GM12865 (cell line): ENCODE results near the gene PCOLCE2.
A peak's percentile ranks its signal among the peaks of the same experiment; 100 is the strongest.

ENCODE experiments used
- DNase-seq: peaks from one replicate; pipeline ENCODE4 v3.0.0; 2010; ENCODE audit warnings: low read depth
- H3K4me3 ChIP-seq: 2 replicates; pipeline ENCODE4 v1.5.1; 2011; ENCODE audit warnings: mild to moderate bottlenecking, low read depth, low read length, control low read depth
- CTCF ChIP-seq: IDR thresholded peaks from 2 replicates; pipeline ENCODE4 v1.5.1; 2011; ENCODE audit warnings: low read length, control low read depth, low read depth, inconsistent platforms; ENCODE audit not compliant: insufficient read depth; ENCODE audit errors: missing control alignments

Gene PCOLCE2

GRCh38 chr3:142866841-142867631 lies 21.8 kb downstream of the PCOLCE2 start:
- H3K4me3 ChIP-seq, result no peak overlapping the region
- TF ChIP-seq CTCF, result no peak
- DNase-seq, result no peak

- no peak for DNase-seq
- no peak overlapping the region for H3K4me3 ChIP-seq
Observed at GRCh38 chr3:142863930-142864920, 24.7 kb downstream of the PCOLCE2 start.

GRCh38 chr3:142863010-142863817 lies 25.7 kb downstream of the PCOLCE2 start:
- no peak for TF ChIP-seq CTCF
- H3K4me3 ChIP-seq, result no peak overlapping the region
- no peak for DNase-seq

More at GRCh38 chr3:142863930-142864920, 24.7 kb downstream of the PCOLCE2 start:
- no peak for TF ChIP-seq CTCF

GRCh38 chr3:142861926-142862325 lies 27.0 kb downstream of the PCOLCE2 start:
- H3K4me3 ChIP-seq, result no peak overlapping the region
- TF ChIP-seq CTCF, result no peak
- no peak for DNase-seq

GRCh38 chr3:142858043-142858442 lies 30.8 kb downstream of the PCOLCE2 start:
- no peak for DNase-seq
- H3K4me3 ChIP-seq, result no peak overlapping the region
- no peak for TF ChIP-seq CTCF

- no peak for TF ChIP-seq CTCF
- no peak overlapping the region for H3K4me3 ChIP-seq
- DNase-seq, result peak; percentile 16
Observed at GRCh38 chr3:142857056-142857455, 31.8 kb downstream of the PCOLCE2 start.
